Measurements from ENCODE around the gene FREM3.
"Not testable (repeated sequence)": the region's sequence is repeated elsewhere in the genome, so short reads cannot be mapped to it uniquely, and the experiment has no call there.

Gene FREM3

DNA sequence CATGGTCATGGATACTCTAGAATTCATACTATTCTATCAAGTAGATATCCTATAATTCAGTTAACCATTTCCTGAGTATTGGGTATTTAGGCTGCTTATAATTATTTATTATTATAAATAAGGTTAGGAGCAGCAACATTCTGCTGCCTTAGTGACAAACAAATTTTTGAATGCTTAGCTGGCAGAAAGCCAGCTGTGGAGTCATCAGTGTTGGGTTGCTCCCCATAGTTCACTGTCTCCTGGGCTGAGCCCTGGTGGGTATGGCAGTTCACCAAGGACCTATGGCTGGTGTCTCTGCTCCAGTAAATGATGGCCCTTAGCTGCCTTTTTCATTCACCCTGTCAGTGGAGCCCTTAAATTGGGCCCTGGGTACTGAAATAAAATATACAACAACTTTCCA lies 125.1 kb downstream of the FREM3 start:
- no peak for DNase-seq

DNA sequence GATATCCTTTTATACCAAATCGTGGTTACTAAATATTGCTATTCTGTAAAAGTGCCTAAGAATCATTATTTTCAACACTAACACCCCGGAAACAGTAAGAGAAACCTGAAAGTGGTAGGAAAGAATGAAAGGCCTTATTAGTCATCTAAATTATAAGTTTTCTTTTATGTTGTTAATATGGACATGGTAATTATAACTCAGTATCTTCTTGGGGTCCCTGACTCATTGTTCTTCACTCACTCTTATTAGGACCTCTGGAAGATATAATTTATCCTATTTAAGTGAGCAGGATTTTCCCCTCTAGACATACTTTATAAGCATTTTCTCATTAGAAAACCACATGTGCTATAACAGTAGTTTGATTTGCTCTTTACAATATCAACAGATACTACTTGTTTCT lies 136.0 kb downstream of the FREM3 start:
- no peak for DNase-seq

- DNase-seq: no peak
These were observed 140.7 kb downstream of the FREM3 start for GRCh38 chr4:143559757-143560147.

GRCh38 chr4:143558823-143559756 lies 141.4 kb downstream of the FREM3 start:
- DNase-seq: peak; percentile 53

DNA sequence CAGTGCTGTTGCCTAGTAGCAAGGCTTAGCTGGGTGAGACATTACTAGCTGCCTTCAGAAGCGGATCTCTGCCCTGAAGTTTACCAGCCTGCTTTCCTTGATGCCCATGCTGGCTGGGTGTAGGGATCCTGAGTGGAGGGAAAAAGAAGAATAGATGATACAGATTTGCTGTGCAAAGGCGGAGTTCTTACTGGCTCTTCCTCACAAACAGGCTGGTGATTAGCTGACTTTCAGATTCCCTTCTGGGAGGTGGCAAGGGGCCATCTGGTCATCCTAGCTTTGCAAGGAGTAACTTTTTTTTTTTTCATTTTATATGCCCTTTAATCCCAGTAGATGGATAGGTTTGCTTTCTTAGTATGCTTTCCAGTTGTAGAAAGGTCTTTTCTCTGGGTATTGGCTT lies 142.2 kb downstream of the FREM3 start:
- DNase-seq: no peak

DNA sequence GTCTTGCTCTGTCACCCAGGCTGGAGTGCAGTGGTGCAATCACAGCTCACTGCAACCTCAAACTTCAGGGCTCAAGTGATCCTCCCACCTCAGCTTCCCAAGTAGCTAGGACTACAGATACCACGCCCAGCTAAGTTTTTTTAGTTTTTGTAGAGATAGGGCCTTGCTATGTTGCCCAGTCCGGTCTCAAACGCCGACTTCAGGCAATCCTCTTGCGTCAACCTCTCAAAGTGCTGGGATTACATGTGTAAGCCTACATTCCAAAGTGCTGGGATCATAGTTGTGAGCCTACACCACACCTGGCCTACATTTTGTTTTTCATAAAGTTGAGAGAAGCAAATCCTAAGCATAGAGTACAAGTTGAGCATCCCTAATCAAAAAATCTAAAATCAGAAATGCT lies 144.8 kb downstream of the FREM3 start:
- no peak for DNase-seq

DNA sequence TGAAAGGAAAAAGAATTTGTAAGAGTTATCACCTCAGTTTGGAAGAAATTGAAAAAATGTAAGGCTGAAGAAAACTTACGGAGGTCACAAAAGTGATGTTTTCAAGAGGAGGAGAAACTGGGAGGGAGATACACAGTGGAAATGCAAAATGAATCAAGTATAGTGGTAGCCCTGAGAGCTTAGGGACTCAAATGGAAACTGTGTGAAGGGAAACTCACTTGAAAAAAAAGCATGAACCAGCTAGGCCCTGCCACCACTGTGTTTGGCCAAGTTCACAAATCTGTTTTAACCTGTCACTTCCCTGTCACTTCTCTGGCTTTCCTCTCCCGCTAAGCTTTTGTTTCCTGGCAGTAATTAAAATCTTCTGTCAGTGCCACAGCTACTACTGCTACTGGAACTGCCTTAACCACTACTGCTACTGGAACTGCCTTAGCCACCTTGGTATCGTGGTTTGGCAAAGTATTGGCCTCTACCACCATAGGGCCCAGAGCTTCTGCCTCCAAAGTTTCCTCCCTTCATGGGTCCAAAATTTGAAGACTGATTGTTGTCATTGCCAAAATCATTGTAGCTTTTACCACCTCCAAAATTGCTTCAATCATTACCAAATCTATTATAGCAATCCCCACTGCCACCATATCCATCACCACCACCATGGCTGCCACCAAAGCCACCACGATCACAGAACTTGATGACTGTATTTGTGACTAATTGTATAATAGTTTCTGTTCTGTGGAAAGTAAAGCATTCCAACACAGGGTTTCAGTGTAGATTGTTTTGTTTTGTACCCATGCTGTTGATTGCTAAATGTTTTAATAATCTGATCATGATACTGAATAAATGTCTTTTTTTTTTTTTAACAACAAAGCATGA lies 145.5 kb downstream of the FREM3 start:
- no peak for DNase-seq

DNA sequence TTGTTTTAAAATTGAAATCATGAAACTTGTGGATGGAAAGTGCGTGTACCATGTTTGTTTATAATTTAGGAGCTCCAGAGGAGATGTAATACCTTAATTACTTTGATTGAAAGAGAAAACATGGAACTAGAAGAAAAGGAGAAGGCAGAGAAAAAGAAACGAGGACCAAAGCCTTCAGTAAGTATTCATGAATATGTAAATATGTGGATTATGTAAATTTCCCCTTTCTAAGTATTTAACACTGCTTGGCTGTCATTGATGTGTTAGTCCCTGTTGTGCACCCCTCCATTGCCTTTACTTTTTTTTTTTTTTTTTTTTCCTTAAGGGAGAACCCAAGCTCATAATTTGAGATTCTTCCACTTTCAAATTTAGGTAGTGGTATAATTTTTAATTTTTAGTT lies 150.5 kb downstream of the FREM3 start:
- DNase-seq: no peak

GRCh38 chr4:143539670-143540023 lies 160.8 kb downstream of the FREM3 start:
- no peak for DNase-seq

DNA sequence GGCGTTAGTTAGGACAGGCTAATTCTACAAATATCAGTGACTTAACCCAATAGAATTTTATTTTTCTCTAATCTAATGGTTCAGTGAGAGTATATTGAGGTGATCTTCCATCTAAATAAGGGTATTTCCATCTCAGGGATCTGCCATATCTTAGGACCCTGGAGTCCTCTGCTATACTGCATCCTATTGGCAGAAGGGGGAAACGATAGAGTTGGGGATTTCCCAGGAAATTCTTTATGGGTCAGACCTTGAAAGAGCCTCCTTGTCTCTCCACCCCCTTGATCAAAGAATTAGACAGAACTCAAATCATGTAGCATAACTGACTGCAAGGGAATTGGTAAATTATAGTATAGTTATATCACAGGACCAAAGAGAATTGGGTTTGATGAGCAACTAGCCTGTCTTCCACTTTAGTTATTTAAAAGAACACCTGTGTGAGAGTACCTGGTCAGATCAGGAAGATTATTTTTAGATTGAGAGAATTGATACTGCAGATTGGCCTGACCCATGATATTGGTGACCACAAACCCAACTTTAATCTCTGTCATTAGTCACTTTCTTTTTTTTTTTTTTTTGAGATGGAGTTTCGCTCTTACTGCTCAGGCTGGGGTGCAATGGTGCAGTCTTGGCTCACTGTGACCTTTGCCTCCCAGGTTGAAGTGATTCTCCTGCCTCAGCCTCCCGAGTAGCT lies 161.4 kb downstream of the FREM3 start:
- no peak for DNase-seq

DNA sequence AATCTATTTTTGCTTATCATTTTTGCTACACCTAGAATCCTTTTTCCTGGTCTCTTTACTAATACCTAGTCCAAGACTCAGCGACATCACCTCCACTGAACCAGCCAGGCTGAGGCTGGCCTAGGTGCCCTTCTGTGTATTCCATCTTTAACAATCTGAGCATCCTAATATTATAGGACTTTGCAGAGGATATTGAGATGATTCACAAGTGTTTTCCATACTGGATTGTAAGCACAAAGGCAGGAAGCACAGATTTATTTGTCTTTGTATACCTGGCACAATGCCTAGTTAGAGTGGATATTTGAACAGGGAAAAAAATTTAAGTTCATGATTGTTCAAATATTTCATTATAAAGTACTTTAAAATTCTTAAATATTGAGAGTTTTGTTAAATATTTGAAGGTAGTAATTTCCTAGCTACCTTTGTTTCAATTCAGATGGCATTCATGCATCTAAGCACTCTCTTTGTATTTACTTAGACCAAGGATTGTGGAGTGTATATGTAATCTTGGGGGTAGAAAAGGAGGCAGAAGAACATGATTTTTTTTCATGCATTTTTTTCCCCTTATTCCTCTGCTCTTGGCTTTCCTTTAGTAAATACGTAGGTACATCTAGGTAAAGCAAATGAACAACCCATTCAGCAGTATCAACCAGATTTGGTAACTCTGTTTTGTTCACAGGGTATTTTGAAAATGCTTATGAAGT lies 168.5 kb downstream of the FREM3 start:
- DNase-seq: no peak

GRCh38 chr4:143531380-143531779 lies 169.1 kb downstream of the FREM3 start:
- DNase-seq: no peak

- not testable (repeated sequence) for DNase-seq
These were observed 172.4 kb downstream of the FREM3 start for GRCh38 chr4:143528046-143528445.

Measured in T-helper 9 cell (primary cell).